H9 (cell line): ENCODE data around the gene DAD1. TPM values are rescaled to one million over a fixed set of nuclear protein-coding genes. Genes with fewer than 3 reads are reported as not detected.
A peak's percentile ranks its signal among the peaks of the same experiment; 100 is the strongest.

ENCODE experiments used
- DNase-seq: peaks from one replicate; pipeline ENCODE4 v3.0.0-alpha.2; 2017
- H2AFZ ChIP-seq: one replicate; pipeline ENCODE4 v1.6.1; 2013; ENCODE audit warnings: mild to moderate bottlenecking, low read length, control low read depth, moderate library complexity
- H2AK5ac ChIP-seq: 2 replicates; pipeline ENCODE4 v1.6.1; 2013; ENCODE audit warnings: low read length, control low read depth, mixed read lengths; ENCODE audit not compliant: insufficient read length
- H2BK120ac ChIP-seq: one replicate; pipeline ENCODE4 v1.6.1; 2013; ENCODE audit warnings: low read depth, mild to moderate bottlenecking, low read length, control low read depth, inconsistent platforms; ENCODE audit not compliant: poor library complexity, severe bottlenecking
- H2BK12ac ChIP-seq: 2 replicates; pipeline ENCODE4 v1.6.1; 2013; ENCODE audit warnings: low read length, control low read depth, mixed read lengths, low read depth; ENCODE audit not compliant: insufficient read length
- H2BK15ac ChIP-seq: 2 replicates; pipeline ENCODE4 v1.6.1; 2013; ENCODE audit warnings: low read depth, low read length, control low read depth
- H2BK20ac ChIP-seq: one replicate; pipeline ENCODE4 v1.6.1; 2013; ENCODE audit warnings: low read depth, mild to moderate bottlenecking, low read length, control low read depth, inconsistent platforms; ENCODE audit not compliant: poor library complexity, severe bottlenecking
- H2BK5ac ChIP-seq: 2 replicates; pipeline ENCODE4 v1.6.1; 2013; ENCODE audit warnings: low read length, control low read depth, mixed read lengths; ENCODE audit not compliant: insufficient read length
- H3K14ac ChIP-seq: 2 replicates; pipeline ENCODE4 v1.6.1; 2013; ENCODE audit warnings: low read length, control low read depth; ENCODE audit not compliant: insufficient read depth
- H3K18ac ChIP-seq: 2 replicates; pipeline ENCODE4 v1.6.1; 2013; ENCODE audit warnings: low read depth, mild to moderate bottlenecking, mixed read lengths, low read length, control low read depth; ENCODE audit not compliant: insufficient read length
- H3K23ac ChIP-seq: 2 replicates; pipeline ENCODE4 v1.6.1; 2013; ENCODE audit warnings: low read length, control low read depth, mixed read lengths, low read depth; ENCODE audit not compliant: insufficient read length
- H3K23me2 ChIP-seq: 2 replicates; pipeline ENCODE4 v1.6.1; 2013; ENCODE audit warnings: low read depth, mild to moderate bottlenecking, mixed read lengths, low read length, control low read depth; ENCODE audit not compliant: insufficient read length, poor library complexity, severe bottlenecking
- H3K27ac ChIP-seq: 2 replicates; pipeline ENCODE4 v1.5.1; 2013; ENCODE audit warnings: low read length, control low read depth, mixed read lengths, low read depth; ENCODE audit not compliant: insufficient read length
- H3K27me3 ChIP-seq: 2 replicates; pipeline ENCODE4 v1.6.1; 2013; ENCODE audit warnings: low read length, control low read depth, inconsistent platforms; ENCODE audit not compliant: insufficient read depth
- H3K4ac ChIP-seq: 2 replicates; pipeline ENCODE4 v1.6.1; 2013; ENCODE audit warnings: low read depth, mild to moderate bottlenecking, control low read depth, inconsistent platforms, low read length, moderate library complexity
- H3K4me1 ChIP-seq: 2 replicates; pipeline ENCODE4 v1.6.1; 2013; ENCODE audit warnings: low read length, control low read depth, inconsistent platforms; ENCODE audit not compliant: insufficient read depth
- H3K4me2 ChIP-seq: 2 replicates; pipeline ENCODE4 v1.6.1; 2013; ENCODE audit warnings: low read length, control low read depth, mixed read lengths; ENCODE audit not compliant: insufficient read length, insufficient read depth
- H3K56ac ChIP-seq: 2 replicates; pipeline ENCODE4 v1.6.1; 2013; ENCODE audit warnings: low read depth, mild to moderate bottlenecking, mixed read lengths, low read length, control low read depth; ENCODE audit not compliant: insufficient read length
- H3K79me1 ChIP-seq: 2 replicates; pipeline ENCODE4 v1.6.1; 2013; ENCODE audit warnings: low read depth, mild to moderate bottlenecking, moderate library complexity, low read length, control low read depth, inconsistent platforms; ENCODE audit not compliant: insufficient read depth, poor library complexity, severe bottlenecking
- H3K79me2 ChIP-seq: 2 replicates; pipeline ENCODE4 v1.6.1; 2013; ENCODE audit warnings: low read length, control low read depth, inconsistent platforms; ENCODE audit not compliant: insufficient read depth
- H3K9ac ChIP-seq: 2 replicates; pipeline ENCODE4 v1.6.1; 2013; ENCODE audit warnings: low read length, control low read depth, mixed read lengths; ENCODE audit not compliant: insufficient read length; ENCODE audit errors: extremely low read depth
- H3K9me3 ChIP-seq: one replicate; pipeline ENCODE4 v1.6.1; 2013; ENCODE audit warnings: low read depth, low read length, inconsistent platforms; ENCODE audit not compliant: control insufficient read depth
- H3T11ph ChIP-seq: one replicate; pipeline ENCODE4 v1.6.1; 2013; ENCODE audit warnings: mild to moderate bottlenecking, low read length, control low read depth, inconsistent platforms
- H4K20me1 ChIP-seq: one replicate; pipeline ENCODE4 v1.6.1; 2013; ENCODE audit not compliant: control insufficient read depth, insufficient read length, insufficient read depth
- H4K5ac ChIP-seq: 2 replicates; pipeline ENCODE4 v1.6.1; 2013; ENCODE audit warnings: low read depth, mild to moderate bottlenecking, mixed read lengths, low read length, control low read depth; ENCODE audit not compliant: insufficient read length
- H4K8ac ChIP-seq: replicated peaks from 2 replicates; pipeline ENCODE4 v1.6.1; 2013; ENCODE audit warnings: low read length, control low read depth, mixed read lengths, low read depth; ENCODE audit not compliant: insufficient read length
- H4K91ac ChIP-seq: 2 replicates; pipeline ENCODE4 v1.6.1; 2013; ENCODE audit warnings: low read depth, mild to moderate bottlenecking, moderate library complexity, mixed read lengths, low read length, control low read depth; ENCODE audit not compliant: insufficient read length
- H3K27ac Mint-ChIP-seq, 3 experiments: 2 replicates in 2 of 3; 3 replicates in 1 of 3; pipeline ENCODE4 v1.8.0; 2020 to 2021; ENCODE audit warnings: mixed read lengths in 3 of 3, mild to moderate bottlenecking in 1 of 3, moderate library complexity in 1 of 3
- H3K27me3 Mint-ChIP-seq: 2 replicates; pipeline ENCODE4 v1.8.0; 2021; ENCODE audit warnings: low read depth, mild to moderate bottlenecking, moderate library complexity, mixed read lengths
- H3K36me3 Mint-ChIP-seq, 3 experiments: 2 replicates in 2 of 3; 3 replicates in 1 of 3; pipeline ENCODE4 v1.8.0; 2020 to 2021; ENCODE audit warnings: low read depth in 3 of 3, mixed read lengths in 3 of 3; ENCODE audit not compliant: insufficient read depth in 1 of 3
- H3K4me1 Mint-ChIP-seq, 2 experiments: 2 replicates each; pipeline ENCODE4 v1.8.0; 2020; ENCODE audit warnings: mixed read lengths in 2 of 2
- H3K4me3 Mint-ChIP-seq, 2 experiments: 2 replicates in 1 of 2; 3 replicates in 1 of 2; pipeline ENCODE4 v1.8.0; 2020 to 2021; ENCODE audit warnings: mild to moderate bottlenecking in 2 of 2, mixed read lengths in 2 of 2, moderate library complexity in 1 of 2
- H3K9me3 Mint-ChIP-seq, 2 experiments: 2 replicates in 1 of 2; 3 replicates in 1 of 2; pipeline ENCODE4 v1.8.0; 2020; ENCODE audit warnings: mild to moderate bottlenecking in 2 of 2, mixed read lengths in 2 of 2, moderate library complexity in 1 of 2
- WGBS: extraction: QIAGEN DNeasy Blood & Tissue Kit; methylation state at CpG from one replicate; pipeline ENCODE4 v1.1.7; 2013; ENCODE audit warnings: missing lambda C conversion rate, low lambda C conversion rate, mixed read lengths; ENCODE audit not compliant: insufficient read length; ENCODE audit errors: extremely low coverage; 5-methylcytosine and 5-hydroxymethylcytosine counted together
- total RNA-seq: library from RNA; stranded (reverse); gene quantifications from 2 replicates; pipeline ENCODE4 v1.2.1, GENCODE V29; 2021
- TF ChIP-seq, protein P1 (sequence below): fragments of 200-600 bp; sonication (generic); conservative IDR thresholded peaks from 3 replicates; pipeline ENCODE4 v1.8.0; 2021; ENCODE audit warnings: antibody characterized with exemption, mild to moderate bottlenecking

The DAD1 gene
- total RNA-seq, 1 experiment from 2014 or later = 127 TPM

- Mint-ChIP-seq H3K27ac (peak overlapping the region in 1 of 3 experiments; percentile 64; a peak in 1 of 7 replicates), H3K4me1 (peaks cover 14 to 18% of the 10 kb centered on the region in 2 experiments), H3K4me3 (no peak overlapping the region), H3K9me3 (no peaks in the 10 kb centered on the region), H3K27me3 (no peaks in the 10 kb centered on the region), H3K36me3 (peaks cover 6 to 46% (median 35%) of the 10 kb centered on the region in 3 experiments; a peak in 6 of 7 replicates)
- Histone ChIP-seq H3K79me1 (peaks cover 2% of the 10 kb centered on the region), H3K4me2 (no peak overlapping the region), H3K27ac (no peak overlapping the region), H3K4me1 (no peaks in the 10 kb centered on the region), H4K5ac (no peak overlapping the region), H3T11ph (no peak overlapping the region), H2BK15ac (no peak overlapping the region), H2BK5ac (no peak overlapping the region), H3K79me2 (no peaks in the 10 kb centered on the region), H3K56ac (no peak overlapping the region), H2BK120ac (no peak overlapping the region), H3K9me3 (no peaks in the 10 kb centered on the region), H3K23ac (no peak overlapping the region), H4K8ac (no peak overlapping the region), H2AK5ac (no peak overlapping the region), H2BK12ac (no peak overlapping the region), H3K4ac (no peak overlapping the region), H3K27me3 (no peaks in the 10 kb centered on the region), H4K91ac (no peak overlapping the region), H3K9ac (no peak overlapping the region), H4K20me1 (no peaks in the 10 kb centered on the region), H3K14ac (no peak overlapping the region), H3K23me2 (no peaks in the 10 kb centered on the region), H2AFZ (no peak overlapping the region), H2BK20ac (no peak overlapping the region), H3K18ac (no peak overlapping the region)
- no peak for DNase-seq
- no CpG with 5 or more reads among the region's 1 CpG for WGBS
- TF ChIP-seq, protein P1, sequence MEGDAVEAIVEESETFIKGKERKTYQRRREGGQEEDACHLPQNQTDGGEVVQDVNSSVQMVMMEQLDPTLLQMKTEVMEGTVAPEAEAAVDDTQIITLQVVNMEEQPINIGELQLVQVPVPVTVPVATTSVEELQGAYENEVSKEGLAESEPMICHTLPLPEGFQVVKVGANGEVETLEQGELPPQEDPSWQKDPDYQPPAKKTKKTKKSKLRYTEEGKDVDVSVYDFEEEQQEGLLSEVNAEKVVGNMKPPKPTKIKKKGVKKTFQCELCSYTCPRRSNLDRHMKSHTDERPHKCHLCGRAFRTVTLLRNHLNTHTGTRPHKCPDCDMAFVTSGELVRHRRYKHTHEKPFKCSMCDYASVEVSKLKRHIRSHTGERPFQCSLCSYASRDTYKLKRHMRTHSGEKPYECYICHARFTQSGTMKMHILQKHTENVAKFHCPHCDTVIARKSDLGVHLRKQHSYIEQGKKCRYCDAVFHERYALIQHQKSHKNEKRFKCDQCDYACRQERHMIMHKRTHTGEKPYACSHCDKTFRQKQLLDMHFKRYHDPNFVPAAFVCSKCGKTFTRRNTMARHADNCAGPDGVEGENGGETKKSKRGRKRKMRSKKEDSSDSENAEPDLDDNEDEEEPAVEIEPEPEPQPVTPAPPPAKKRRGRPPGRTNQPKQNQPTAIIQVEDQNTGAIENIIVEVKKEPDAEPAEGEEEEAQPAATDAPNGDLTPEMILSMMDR = no peak
Observed at GRCh38 chr14:22567437-22567836, 21.6 kb downstream of the DAD1 start.
